Adrenal gland (tissue), 5 donors: Measurements from ENCODE around the gene IL12RB2.

Experiments used
- CTCF ChIP-seq, 6 experiments: fragments of 450-650 bp in 4 of 6; fragments of 200-600 bp in 2 of 6; sonication (generic) in 1 of 6; IDR thresholded peaks; 1 replicate in 5 of 6; 2 replicates in 1 of 6; pipeline versions ENCODE4 v1.5.1 to v1.8.0; 2016 to 2021; ENCODE audit warnings: antibody characterized with exemption in 6 of 6, mild to moderate bottlenecking in 2 of 6, moderate library complexity in 1 of 6
- POLR2A ChIP-seq, 2 donors: fragments of 450-650 bp; IDR thresholded peaks; one replicate each; pipeline ENCODE4 v1.6.1; 2017; ENCODE audit warnings: antibody characterized with exemption in 2 of 2, mild to moderate bottlenecking in 2 of 2, moderate library complexity in 1 of 2
- donor health status: DM: no; HTN: no; CAD: no.

DNA sequence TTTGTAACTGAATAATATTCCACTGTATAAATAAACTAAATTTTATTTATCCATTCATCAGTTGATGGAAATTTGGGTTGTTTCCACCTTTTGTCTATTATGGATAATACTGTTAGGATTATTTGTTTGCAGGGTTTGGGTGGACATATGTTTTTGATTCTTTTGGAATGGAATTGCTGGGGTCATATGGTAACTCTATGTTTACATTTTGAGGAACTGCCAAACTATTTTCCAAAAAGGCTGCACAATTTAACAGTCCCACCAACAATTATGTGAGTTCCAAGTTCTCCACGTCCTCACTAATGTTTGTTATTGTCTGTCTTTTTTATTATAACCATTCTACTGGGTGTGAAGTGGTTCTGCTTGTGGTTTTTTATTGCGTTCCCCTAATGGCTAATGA lies 126.8 kb downstream of the IL12RB2 start:
- no peak for TF ChIP-seq CTCF (IDR thresholded peaks at IDR 0.05)
- TF ChIP-seq POLR2A (IDR thresholded peaks at IDR 0.05) = no peak
